Keratinocyte (primary cell): ENCODE results near the gene MCTP2. TPM values are rescaled to one million over a fixed set of nuclear protein-coding genes. Genes with fewer than 3 reads are reported as not detected.

ENCODE experiments used
- DNase-seq: peaks from one replicate; pipeline ENCODE4 v3.0.0-alpha.2; 2011; ENCODE audit warnings: low read depth, missing footprints, low spot score
- FAIRE-seq: peaks from 2 replicates; lab custom pipeline; 2011; peaks lifted over from hg19 to GRCh38; lab: Jason Lieb, UNC
- H2AFZ ChIP-seq: 2 replicates; pipeline ENCODE4 v1.6.0; 2012; ENCODE audit warnings: low read length, control low read depth, inconsistent platforms; ENCODE audit not compliant: control insufficient read depth
- H3K27ac ChIP-seq: 2 replicates; pipeline ENCODE4 v1.5.1; 2011; ENCODE audit warnings: low read length; ENCODE audit not compliant: control insufficient read depth, insufficient read depth
- H3K27me3 ChIP-seq: 3 replicates; pipeline ENCODE4 v1.6.0; 2011; ENCODE audit warnings: low read length; ENCODE audit not compliant: control insufficient read depth, insufficient read depth; ENCODE audit errors: extremely low read depth
- H3K36me3 ChIP-seq, 2 experiments: 2 replicates in 1 of 2; 3 replicates in 1 of 2; pipeline ENCODE4 v1.5.1; 2011; ENCODE audit warnings: low read length in 2 of 2, mild to moderate bottlenecking in 1 of 2; ENCODE audit not compliant: control insufficient read depth in 2 of 2, insufficient read depth in 2 of 2; ENCODE audit errors: extremely low read depth in 1 of 2
- H3K4me1 ChIP-seq: 3 replicates; pipeline ENCODE4 v1.5.1; 2011; ENCODE audit warnings: low read length; ENCODE audit not compliant: control insufficient read depth, insufficient read depth; ENCODE audit errors: extremely low read depth
- H3K4me2 ChIP-seq: 3 replicates; pipeline ENCODE4 v1.6.0; 2011; ENCODE audit warnings: low read depth, low read length; ENCODE audit not compliant: control insufficient read depth, insufficient read depth; ENCODE audit errors: extremely low read depth
- H3K4me3 ChIP-seq, 3 experiments: fragments of 200-600 bp in 1 of 3; sonication (generic) in 1 of 3; 2 replicates in 2 of 3; 3 replicates in 1 of 3; pipeline ENCODE4 v1.5.1; 2011 to 2016; ENCODE audit warnings: low read length in 3 of 3, mild to moderate bottlenecking in 3 of 3, control low read depth in 2 of 3, inconsistent platforms in 1 of 3, low read depth in 1 of 3, mixed read lengths in 1 of 3, mixed run types in 1 of 3, moderate library complexity in 1 of 3; ENCODE audit not compliant: control insufficient read depth in 2 of 3, insufficient read depth in 2 of 3; ENCODE audit errors: extremely low read depth in 1 of 3
- H3K79me2 ChIP-seq: 2 replicates; pipeline ENCODE4 v1.6.0; 2012; ENCODE audit warnings: low read length; ENCODE audit not compliant: control insufficient read depth, insufficient read depth
- H3K9ac ChIP-seq: 3 replicates; pipeline ENCODE4 v1.6.0; 2011; ENCODE audit warnings: low read length; ENCODE audit not compliant: control insufficient read depth, insufficient read depth; ENCODE audit errors: extremely low read depth
- H3K9me1 ChIP-seq: 3 replicates; pipeline ENCODE4 v1.6.0; 2011; ENCODE audit warnings: low read length; ENCODE audit not compliant: control insufficient read depth, insufficient read depth; ENCODE audit errors: extremely low read depth
- H3K9me3 ChIP-seq: 2 replicates; pipeline ENCODE4 v1.5.1; 2012; ENCODE audit warnings: low read depth, low read length; ENCODE audit not compliant: control insufficient read depth
- H4K20me1 ChIP-seq: 3 replicates; pipeline ENCODE4 v1.6.0; 2011; ENCODE audit warnings: low read length; ENCODE audit not compliant: control insufficient read depth, insufficient read depth; ENCODE audit errors: extremely low read depth
- CTCF ChIP-seq, 3 experiments: IDR thresholded peaks in 1 of 3; conservative IDR thresholded peaks in 1 of 3; optimal IDR thresholded peaks in 1 of 3; 2 replicates in 2 of 3; 3 replicates in 1 of 3; pipeline versions ENCODE3 to v1.5.1; 2011; ENCODE audit warnings: low read length in 3 of 3, mild to moderate bottlenecking in 3 of 3, moderate library complexity in 2 of 3, control low read depth in 1 of 3, inconsistent platforms in 1 of 3; ENCODE audit not compliant: insufficient read depth in 2 of 3; ENCODE audit errors: extremely low read depth in 1 of 3
- EZH2 ChIP-seq: IDR thresholded peaks from one replicate; pipeline ENCODE4 v1.6.1; 2012; ENCODE audit warnings: inconsistent platforms, mild to moderate bottlenecking, low read length, moderate library complexity
- dilution Hi-C: fragments of 300-500 bp; cut with MboI; formaldehyde crosslinking; loops from one replicate; pipeline ENCODE4 v1.7.0; 2020; ENCODE audit warnings: low sequenced_read_pairs; ENCODE audit not compliant: extremely low pct_ligation_motif_present
- polyA plus RNA-seq, 5 experiments: library from polyadenylated mRNA; depleted of rRNA in 3 of 5; stranded (reverse) in 3 of 5; stranded (forward) in 1 of 5; unstranded in 1 of 5; fragments of >200 nt; gene quantifications; 1 replicate in 1 of 5; 2 replicates in 3 of 5; 3 replicates in 1 of 5; pipeline versions ENCODE4 v1.2.1 to v1.2.3, GENCODE V29; 2011 to 2012; ENCODE audit warnings: missing spikeins in 2 of 5, low read depth in 1 of 5, low replicate concordance in 1 of 5

The MCTP2 gene
- polyA plus RNA-seq, 1 donor (not counting 4 experiments of a cell fraction or from before 2014, with no cell fraction given), result 22.0 TPM

DNA sequence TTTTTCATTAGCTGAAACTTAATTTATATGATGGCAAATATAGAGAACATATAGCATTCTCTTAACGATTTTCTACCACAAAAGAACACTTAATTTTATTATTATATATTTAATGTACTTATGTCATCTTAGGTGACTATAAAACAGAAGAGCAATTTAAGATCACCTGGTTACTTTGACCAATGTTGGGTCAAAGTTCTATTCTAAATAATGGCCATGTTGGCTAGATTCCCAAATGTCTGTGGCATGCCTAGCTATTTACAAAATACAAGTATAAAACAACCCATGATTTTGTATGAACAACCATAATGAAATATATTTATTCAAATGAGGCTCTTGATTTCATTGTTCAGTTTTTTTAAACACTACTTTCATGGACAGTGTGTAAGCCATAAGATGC lies 200.9 kb downstream of the MCTP2 start:
- Histone ChIP-seq H3K9me3 (no peaks in the 10 kb centered on the region), H3K79me2 (no peaks in the 10 kb centered on the region), H3K27me3 (no peaks in the 10 kb centered on the region), H4K20me1 (no peaks in the 10 kb centered on the region), H3K4me2 (no peak overlapping the region), H3K9me1 (no peaks in the 10 kb centered on the region), H3K4me3 (no peak overlapping the region), H3K36me3 (no peaks in the 10 kb centered on the region), H3K9ac (no peak overlapping the region), H3K27ac (no peak overlapping the region), H3K4me1 (peaks cover 8% of the 10 kb centered on the region), H2AFZ (no peak overlapping the region)
- FAIRE-seq, result no peak
- dilution Hi-C loops, result no loop called here
- TF ChIP-seq CTCF (optimal IDR thresholded peaks at IDR 0.05 in 1 of 3, IDR thresholded peaks at IDR 0.05 in 1 of 3, conservative IDR thresholded peaks at IDR 0.05 in 1 of 3; ENCODE audit: extremely low read depth in 1 of 3, insufficient read depth in 2 of 3, low read length in 3 of 3) (no peak), EZH2 (no peak)
- no peak for DNase-seq

- Histone ChIP-seq H3K9ac (no peak overlapping the region), H3K4me2 (no peak overlapping the region), H3K27ac (no peak overlapping the region), H3K36me3 (peaks cover 0 to 4% of the 10 kb centered on the region in 2 experiments), H3K9me3 (no peaks in the 10 kb centered on the region), H3K4me1 (peaks cover under 1% of the 10 kb centered on the region), H3K79me2 (no peaks in the 10 kb centered on the region), H3K9me1 (no peaks in the 10 kb centered on the region), H2AFZ (no peak overlapping the region), H4K20me1 (no peaks in the 10 kb centered on the region), H3K27me3 (no peaks in the 10 kb centered on the region), H3K4me3 (no peak overlapping the region)
- FAIRE-seq (no peak), DNase-seq (no peak)
- dilution Hi-C loops, result no loop called here
- TF ChIP-seq EZH2 (no peak), CTCF (optimal IDR thresholded peaks at IDR 0.05 in 1 of 3, IDR thresholded peaks at IDR 0.05 in 1 of 3, conservative IDR thresholded peaks at IDR 0.05 in 1 of 3; ENCODE audit: extremely low read depth in 1 of 3, insufficient read depth in 2 of 3, low read length in 3 of 3) (no peak)
These were observed 207.8 kb downstream of the MCTP2 start for GRCh38 chr15:94439158-94439557.
